ENCODE measurements around the gene ZIC1.

The ZIC1 gene

GRCh38 chr3:147361454-147362420 is 47.4 kb upstream of the ZIC1 start:
- Histone ChIP-seq H3K4me3 (ENCODE audit: low read length) (no peak overlapping the region), H3K36me3 (replicated peaks; ENCODE audit: insufficient read depth, low read length) (no peaks in the 10 kb centered on the region)
- TF ChIP-seq CTCF (IDR thresholded peaks at IDR 0.05; ENCODE audit: low read length), result peak; percentile 59
- TF ChIP-seq EZH2 (optimal IDR thresholded peaks at IDR 0.05; ENCODE audit: low read depth, low read length), result no peak

GRCh38 chr3:147364771-147365170 is 44.4 kb upstream of the ZIC1 start:
- Histone ChIP-seq H3K4me3 (ENCODE audit: low read length) (no peak overlapping the region), H3K4me2 (ENCODE audit: low read depth, low read length) (no peak overlapping the region), H3K27ac (ENCODE audit: low read length) (no peak overlapping the region), H3K36me3 (replicated peaks; ENCODE audit: insufficient read depth, low read length) (no peaks in the 10 kb centered on the region), H3K27me3 (replicated peaks; ENCODE audit: insufficient read depth, low read length) (no peaks in the 10 kb centered on the region), H3K9me3 (replicated peaks; ENCODE audit: insufficient read depth, low read length) (no peaks in the 10 kb centered on the region), H3K9ac (ENCODE audit: low read length) (no peak overlapping the region), H3K4me1 (ENCODE audit: low read length) (no peaks in the 10 kb centered on the region), H4K20me1 (ENCODE audit: insufficient read depth, low read length) (no peaks in the 10 kb centered on the region), H3K9me2 (replicated peaks; ENCODE audit: insufficient read depth, low read length) (no peaks in the 10 kb centered on the region; the same call in 1 of the 2 replicates), H3F3A (ENCODE audit: insufficient read depth, low read length) (no peaks in the 10 kb centered on the region), H3K79me2 (ENCODE audit: low read length) (no peaks in the 10 kb centered on the region), H2AFZ (ENCODE audit: low read length) (no peak overlapping the region)
- TF ChIP-seq EZH2phosphoT487 (IDR thresholded peaks at IDR 0.05; ENCODE audit: low read length) (no peak), EZH2 (optimal IDR thresholded peaks at IDR 0.05; ENCODE audit: low read depth, low read length) (no peak), CTCF (IDR thresholded peaks at IDR 0.05; ENCODE audit: low read length) (no peak)
- DNase-seq, result no peak

More at GRCh38 chr3:147361454-147362420, 47.4 kb upstream of the ZIC1 start:
- Histone ChIP-seq H3K27ac (ENCODE audit: low read length) (no peak overlapping the region), H3K9me2 (replicated peaks; ENCODE audit: insufficient read depth, low read length) (no peaks in the 10 kb centered on the region; the same call in 1 of the 2 replicates), H3K4me1 (ENCODE audit: low read length) (no peaks in the 10 kb centered on the region), H3K9me3 (replicated peaks; ENCODE audit: insufficient read depth, low read length) (no peaks in the 10 kb centered on the region), H3K79me2 (ENCODE audit: low read length) (no peaks in the 10 kb centered on the region), H3F3A (ENCODE audit: insufficient read depth, low read length) (no peaks in the 10 kb centered on the region), H2AFZ (ENCODE audit: low read length) (no peak overlapping the region), H4K20me1 (ENCODE audit: insufficient read depth, low read length) (no peaks in the 10 kb centered on the region), H3K9ac (ENCODE audit: low read length) (no peak overlapping the region; the same call in 1 of the 2 replicates), H3K27me3 (replicated peaks; ENCODE audit: insufficient read depth, low read length) (no peaks in the 10 kb centered on the region), H3K4me2 (ENCODE audit: low read depth, low read length) (peak overlapping the region; percentile 19; the same call in 1 of the 2 replicates)
- peak; percentile 30 for DNase-seq

GRCh38 chr3:147365196-147366115 is 43.7 kb upstream of the ZIC1 start:
- no peaks in the 10 kb centered on the region for H3K79me2 ChIP-seq (ENCODE audit: low read length)
- H3K36me3 ChIP-seq (replicated peaks; ENCODE audit: insufficient read depth, low read length), result no peaks in the 10 kb centered on the region
- no peaks in the 10 kb centered on the region for H3K9me3 ChIP-seq (replicated peaks; ENCODE audit: insufficient read depth, low read length)
- TF ChIP-seq CTCF (IDR thresholded peaks at IDR 0.05; ENCODE audit: low read length), result no peak
- TF ChIP-seq EZH2 (optimal IDR thresholded peaks at IDR 0.05; ENCODE audit: low read depth, low read length), result no peak
- TF ChIP-seq EZH2phosphoT487 (IDR thresholded peaks at IDR 0.05; ENCODE audit: low read length), result no peak
- no peak for DNase-seq
- no peak overlapping the region for H2AFZ ChIP-seq (ENCODE audit: low read length)
- no peaks in the 10 kb centered on the region for H4K20me1 ChIP-seq (ENCODE audit: insufficient read depth, low read length)
- no peak overlapping the region for H3K9ac ChIP-seq (ENCODE audit: low read length)
- no peak overlapping the region for H3K4me2 ChIP-seq (ENCODE audit: low read depth, low read length)
- no peak overlapping the region for H3K27ac ChIP-seq (ENCODE audit: low read length)
- no peaks in the 10 kb centered on the region; the same call in 1 of the 2 replicates for H3K9me2 ChIP-seq (replicated peaks; ENCODE audit: insufficient read depth, low read length)
- H3K4me3 ChIP-seq (ENCODE audit: low read length), result no peak overlapping the region
- no peaks in the 10 kb centered on the region for H3K27me3 ChIP-seq (replicated peaks; ENCODE audit: insufficient read depth, low read length)
- no peaks in the 10 kb centered on the region for H3F3A ChIP-seq (ENCODE audit: insufficient read depth, low read length)
- H3K4me1 ChIP-seq (ENCODE audit: low read length), result no peaks in the 10 kb centered on the region

Measured in MM.1S (cell line).